GM23248 (cell line): ENCODE results near the gene SEC31A. TPM values are rescaled to one million over a fixed set of nuclear protein-coding genes. Genes with fewer than 3 reads are reported as not detected.

Experiments
- DNase-seq: peaks from one replicate; pipeline ENCODE4 v3.0.0-alpha.2; 2015
- H2AFZ ChIP-seq: fragments of 200-600 bp; sonication (generic); 2 replicates; pipeline ENCODE4 v1.6.1; 2016; ENCODE audit warnings: antibody characterized with exemption
- H3F3A ChIP-seq: fragments of 200-600 bp; sonication (generic); 2 replicates; pipeline ENCODE4 v1.6.1; 2016; ENCODE audit warnings: mild to moderate bottlenecking, antibody characterized with exemption, mixed run types; ENCODE audit not compliant: insufficient read depth
- H3K27ac ChIP-seq: fragments of 200-600 bp; sonication (generic); 2 replicates; pipeline ENCODE4 v1.5.1; 2016; ENCODE audit warnings: mild to moderate bottlenecking
- H3K27me3 ChIP-seq: fragments of 200-600 bp; sonication (generic); replicated peaks from 2 replicates; pipeline ENCODE4 v1.6.1; 2016; ENCODE audit warnings: mild to moderate bottlenecking; ENCODE audit not compliant: insufficient read depth
- H3K36me3 ChIP-seq: fragments of 200-600 bp; sonication (generic); 2 replicates; pipeline ENCODE4 v1.6.1; 2016; ENCODE audit warnings: low read depth, mild to moderate bottlenecking
- H3K4me1 ChIP-seq: fragments of 200-600 bp; sonication (generic); 2 replicates; pipeline ENCODE4 v1.6.1; 2016; ENCODE audit warnings: mild to moderate bottlenecking; ENCODE audit not compliant: insufficient read depth
- H3K4me2 ChIP-seq: fragments of 200-600 bp; sonication (generic); one replicate; pipeline ENCODE4 v1.6.1; 2016; ENCODE audit warnings: mild to moderate bottlenecking; ENCODE audit not compliant: unreplicated experiment
- H3K4me3 ChIP-seq: fragments of 200-600 bp; sonication (generic); 2 replicates; pipeline ENCODE4 v1.5.1; 2016; ENCODE audit warnings: mild to moderate bottlenecking
- H3K79me2 ChIP-seq: fragments of 200-600 bp; sonication (generic); 2 replicates; pipeline ENCODE4 v1.6.1; 2016; ENCODE audit warnings: mild to moderate bottlenecking; ENCODE audit not compliant: insufficient read depth
- H3K9ac ChIP-seq: fragments of 200-600 bp; sonication (generic); 2 replicates; pipeline ENCODE4 v1.6.1; 2016; ENCODE audit warnings: mild to moderate bottlenecking
- H3K9me2 ChIP-seq: fragments of 200-600 bp; sonication (generic); 2 replicates; pipeline ENCODE4 v1.6.1; 2016; ENCODE audit warnings: mixed run types, mild to moderate bottlenecking, moderate library complexity; ENCODE audit not compliant: insufficient read depth
- H3K9me3 ChIP-seq: fragments of 200-600 bp; sonication (generic); one replicate; pipeline ENCODE4 v1.6.1; 2017; ENCODE audit warnings: low read depth
- H4K20me1 ChIP-seq: fragments of 200-600 bp; sonication (generic); 2 replicates; pipeline ENCODE4 v1.6.0; 2016; ENCODE audit not compliant: insufficient read depth
- EZH2 ChIP-seq: fragments of 200-600 bp; sonication (generic); IDR thresholded peaks from 2 replicates; pipeline ENCODE4 v1.6.1; 2018; ENCODE audit warnings: antibody characterized with exemption, mild to moderate bottlenecking; ENCODE audit not compliant: insufficient read depth, poor library complexity, severe bottlenecking
- EZH2phosphoT487 ChIP-seq: fragments of 200-600 bp; sonication (generic); IDR thresholded peaks from 2 replicates; pipeline ENCODE4 v1.6.1; 2018; ENCODE audit warnings: antibody characterized with exemption, moderate library complexity, mild to moderate bottlenecking, low read depth; ENCODE audit not compliant: insufficient read depth
- WGBS, 2 experiments: methylation state at CpG; one replicate each; pipeline ENCODE4 v1.1.6; 2015 to 2017; ENCODE audit warnings: low lambda C conversion rate in 2 of 2, low coverage in 1 of 2; ENCODE audit errors: missing lambda C conversion rate in 2 of 2; 5-methylcytosine and 5-hydroxymethylcytosine counted together
- in situ Hi-C: fragments of 300-500 bp; cut with MboI; formaldehyde crosslinking; loops from 2 replicates; pipeline ENCODE4 v1.15.0; 2020
- polyA plus RNA-seq: library from polyadenylated mRNA; unstranded; fragments of >200 nt; fragmentation: Nextera tagmentation; extraction: Ambion mirVana; gene quantifications from 2 replicates; pipeline ENCODE4 v1.2.1, GENCODE V29; 2016
- total RNA-seq: library from RNA; depleted of rRNA; stranded (reverse); fragments of >200 nt; shearing (Covaris generic); gene quantifications from 2 replicates; pipeline ENCODE4 v1.2.3, GENCODE V29; 2014

Gene SEC31A
- total and polyA plus RNA-seq, 2 experiments from 2014 or later = 308 to 315 TPM

- TF ChIP-seq EZH2 = no peak
- TF ChIP-seq EZH2phosphoT487 = no peak
- Histone ChIP-seq H3K4me3 (peak overlapping the region; percentile 95), H3K27ac (peak overlapping the region; percentile 99), H3K4me1 (peaks cover 18% of the 10 kb centered on the region), H3K36me3 (peaks cover 21% of the 10 kb centered on the region), H3K9ac (peak overlapping the region; percentile 100), H3K9me2 (no peaks in the 10 kb centered on the region), H3K27me3 (no peaks in the 10 kb centered on the region), H3K79me2 (peaks cover 92% of the 10 kb centered on the region), H4K20me1 (peaks cover 4% of the 10 kb centered on the region; the same call in 1 of the 2 replicates), H3F3A (peaks cover 31% of the 10 kb centered on the region), H3K9me3 (no peaks in the 10 kb centered on the region), H3K4me2 (peak overlapping the region; percentile 85), H2AFZ (peak overlapping the region; percentile 66)
- 18 to 24% methylated on average over 7 of the region's 7 CpGs for WGBS, 2 experiments
- peak; percentile 54 for DNase-seq
- in situ Hi-C loops = no loop called here
Measured at GRCh38 chr4:82891707-82892466, 934 bp upstream of the SEC31A start.

- Histone ChIP-seq H3K36me3 (peaks cover 17% of the 10 kb centered on the region), H3K4me3 (peak overlapping the region; percentile 95), H3K27ac (peak overlapping the region; percentile 99), H3K9ac (peak overlapping the region; percentile 100), H3F3A (peaks cover 43% of the 10 kb centered on the region), H3K27me3 (no peaks in the 10 kb centered on the region), H3K4me1 (peaks cover 31% of the 10 kb centered on the region), H3K4me2 (peak overlapping the region; percentile 98), H3K9me2 (no peaks in the 10 kb centered on the region), H3K79me2 (peaks cover 92% of the 10 kb centered on the region), H2AFZ (no peak overlapping the region), H4K20me1 (peaks cover 12% of the 10 kb centered on the region; the same call in 1 of the 2 replicates), H3K9me3 (no peaks in the 10 kb centered on the region)
- no peak for DNase-seq
- WGBS, 2 experiments = 0 to 2% methylated on average over 16 of the region's 16 CpGs
- no peak for TF ChIP-seq EZH2phosphoT487
- TF ChIP-seq EZH2 = no peak
- in situ Hi-C loops = no loop called here
Measured at GRCh38 chr4:82890528-82890900, 439 bp downstream of the SEC31A start.

GRCh38 chr4:82889287-82889686, 1.7 kb downstream of the SEC31A start:
- H3K27ac ChIP-seq = peak overlapping the region; percentile 99
- H3F3A ChIP-seq = peaks cover 52% of the 10 kb centered on the region
- H3K9me3 ChIP-seq = no peaks in the 10 kb centered on the region
- H3K9me2 ChIP-seq = no peaks in the 10 kb centered on the region
- TF ChIP-seq EZH2phosphoT487 = no peak
- TF ChIP-seq EZH2 = no peak
- H3K4me3 ChIP-seq = peak overlapping the region; percentile 95
- H3K4me2 ChIP-seq = peak overlapping the region; percentile 98
- no peak overlapping the region for H2AFZ ChIP-seq
- peaks cover 10% of the 10 kb centered on the region for H3K36me3 ChIP-seq
- peaks cover 39% of the 10 kb centered on the region for H3K4me1 ChIP-seq
- H3K27me3 ChIP-seq = no peaks in the 10 kb centered on the region
- H3K79me2 ChIP-seq = peaks cover 92% of the 10 kb centered on the region
- WGBS, 2 experiments = 34 to 40% methylated on average over 6 of the region's 6 CpGs
- in situ Hi-C loops = no loop called here
- peaks cover 23% of the 10 kb centered on the region for H4K20me1 ChIP-seq
- peak; percentile 37 for DNase-seq
- H3K9ac ChIP-seq = peak overlapping the region; percentile 100

- TF ChIP-seq EZH2 (no peak), EZH2phosphoT487 (no peak)
- no peaks in the 10 kb centered on the region for H3K9me3 ChIP-seq
- no peaks in the 10 kb centered on the region for H3K27me3 ChIP-seq
- in situ Hi-C loops = no loop called here
- H3K9ac ChIP-seq = peak overlapping the region; percentile 67
- H3K36me3 ChIP-seq = 0 out of 2 replicates have a peak, but pooled peaks cover 5% of the 10 kb centered on the region
- H3F3A ChIP-seq = peaks cover 53% of the 10 kb centered on the region
- H3K4me1 ChIP-seq = peaks cover 29% of the 10 kb centered on the region
- peak; percentile 35 for DNase-seq
- H2AFZ ChIP-seq = no peak overlapping the region
- 4 to 9% methylated on average over 5 of the region's 5 CpGs for WGBS, 2 experiments
- peaks cover 38% of the 10 kb centered on the region for H4K20me1 ChIP-seq
- peaks cover 96% of the 10 kb centered on the region for H3K79me2 ChIP-seq
- H3K27ac ChIP-seq = peak overlapping the region; percentile 20
- peak overlapping the region; percentile 62 for H3K4me3 ChIP-seq
- H3K4me2 ChIP-seq = peak overlapping the region; percentile 87
- H3K9me2 ChIP-seq = no peaks in the 10 kb centered on the region
Measured at GRCh38 chr4:82886147-82886942, 4.6 kb downstream of the SEC31A start.
